WTC11 (cell line): ENCODE results near the gene PTPRF. TPM values are rescaled to one million over a fixed set of nuclear protein-coding genes. Genes with fewer than 3 reads are reported as not detected.

Source experiments
- ATAC-seq: fragments of 200-7000 bp; cut with Tn5 transposase; 2 replicates; pipeline ENCODE4 v1.10.0; 2021; ENCODE audit warnings: mild to moderate bottlenecking, moderate library complexity
- CTCF ChIA-PET: fragments of 300-600 bp; sonication (Branson Sonifier 250); formaldehyde crosslinking; loops from one replicate; lab custom pipeline; 2021; ENCODE audit warnings: antibody characterized with exemption; lab: Charles Lee
- POLR2A ChIA-PET: fragments of 350-600 bp; sonication (Branson Sonifier 250); formaldehyde crosslinking; loops from one replicate; lab custom pipeline; 2021; ENCODE audit warnings: antibody characterized with exemption; lab: Charles Lee
- DNase-seq: peaks from one replicate; pipeline ENCODE4 v3.0.0; 2021; ENCODE audit warnings: low spot score
- H3K27ac Mint-ChIP-seq: 2 replicates; pipeline ENCODE4 v1.8.0; 2021; ENCODE audit warnings: mixed read lengths
- H3K27me3 Mint-ChIP-seq: 2 replicates; pipeline ENCODE4 v1.8.0; 2021; ENCODE audit warnings: low read depth, mild to moderate bottlenecking, moderate library complexity, mixed read lengths
- H3K36me3 Mint-ChIP-seq: 2 replicates; pipeline ENCODE4 v1.8.0; 2021; ENCODE audit warnings: mixed read lengths
- H3K4me1 Mint-ChIP-seq: 2 replicates; pipeline ENCODE4 v1.8.0; 2022; ENCODE audit warnings: mixed read lengths
- H3K4me3 Mint-ChIP-seq: 2 replicates; pipeline ENCODE4 v1.8.0; 2021; ENCODE audit warnings: mild to moderate bottlenecking, moderate library complexity, mixed read lengths
- H3K9me3 Mint-ChIP-seq: 2 replicates; pipeline ENCODE4 v1.8.0; 2021; ENCODE audit warnings: mixed read lengths
- ARID4B ChIP-seq: sonication (generic); formaldehyde crosslinking; IDR thresholded peaks from 2 replicates; pipeline ENCODE4 v1.8.0; 2023; ENCODE audit warnings: missing genetic modification reagents, mild to moderate bottlenecking, borderline replicate concordance
- ATF1 ChIP-seq: sonication (generic); formaldehyde crosslinking; IDR thresholded peaks from 2 replicates; pipeline ENCODE4 v1.8.1; 2023; ENCODE audit warnings: mild to moderate bottlenecking, moderate library complexity, missing genetic modification reagents
- ATF6 ChIP-seq: sonication (generic); formaldehyde crosslinking; IDR thresholded peaks from 2 replicates; pipeline ENCODE4 v1.8.1; 2023; ENCODE audit warnings: mild to moderate bottlenecking, missing genetic modification reagents
- CREM ChIP-seq: sonication (generic); formaldehyde crosslinking; IDR thresholded peaks from 2 replicates; pipeline ENCODE4 v1.8.1; 2022; ENCODE audit warnings: mild to moderate bottlenecking, missing genetic modification reagents, moderate library complexity
- E2F5 ChIP-seq: sonication (generic); formaldehyde crosslinking; IDR thresholded peaks from 2 replicates; pipeline ENCODE4 v1.8.1; 2022; ENCODE audit warnings: mild to moderate bottlenecking, moderate library complexity, missing genetic modification reagents
- EMX1 ChIP-seq: fragments of 250-450 bp; sonication (Bioruptor Pico); IDR thresholded peaks from 2 replicates; pipeline ENCODE4 v1.8.0; 2021; ENCODE audit warnings: mild to moderate bottlenecking
- ESRRA ChIP-seq: sonication (generic); formaldehyde crosslinking; IDR thresholded peaks from 2 replicates; pipeline ENCODE4 v1.8.1; 2022; ENCODE audit warnings: mild to moderate bottlenecking, missing genetic modification reagents, borderline replicate concordance
- ETV6 ChIP-seq: sonication (generic); formaldehyde crosslinking; IDR thresholded peaks from 2 replicates; pipeline ENCODE4 v1.8.1; 2022; ENCODE audit warnings: mild to moderate bottlenecking, missing genetic modification reagents
- FOXJ3 ChIP-seq: sonication (generic); formaldehyde crosslinking; IDR thresholded peaks from 2 replicates; pipeline ENCODE4 v1.9.0; 2021; ENCODE audit warnings: missing genetic modification reagents, mild to moderate bottlenecking, borderline replicate concordance
- FOXK1 ChIP-seq: sonication (generic); formaldehyde crosslinking; IDR thresholded peaks from 2 replicates; pipeline ENCODE4 v1.8.0; 2022; ENCODE audit warnings: mild to moderate bottlenecking, moderate library complexity, missing genetic modification reagents
- FOXP4 ChIP-seq: sonication (generic); formaldehyde crosslinking; IDR thresholded peaks from 2 replicates; pipeline ENCODE4 v1.8.0; 2022; ENCODE audit warnings: mild to moderate bottlenecking, missing genetic modification reagents
- GTF2I ChIP-seq: fragments of 250-450 bp; sonication (Bioruptor Pico); conservative IDR thresholded peaks from 2 replicates; pipeline ENCODE4 v1.4.0; 2021; ENCODE audit warnings: mild to moderate bottlenecking
- HMGXB4 ChIP-seq: sonication (generic); formaldehyde crosslinking; IDR thresholded peaks from 2 replicates; pipeline ENCODE4 v1.8.1; 2023; ENCODE audit warnings: mild to moderate bottlenecking, moderate library complexity, missing genetic modification reagents
- KAT7 ChIP-seq: sonication (generic); formaldehyde crosslinking; IDR thresholded peaks from 2 replicates; pipeline ENCODE4 v1.8.1; 2023; ENCODE audit warnings: missing genetic modification reagents, mild to moderate bottlenecking, borderline replicate concordance
- MYBL2 ChIP-seq: sonication (generic); formaldehyde crosslinking; IDR thresholded peaks from 2 replicates; pipeline ENCODE4 v1.8.1; 2023; ENCODE audit warnings: mild to moderate bottlenecking, moderate library complexity, missing genetic modification reagents
- NFATC4 ChIP-seq: fragments of 250-450 bp; sonication (Bioruptor Pico); IDR thresholded peaks from 2 replicates; pipeline ENCODE4 v1.9.0; 2021; ENCODE audit warnings: mild to moderate bottlenecking
- NR2C2 ChIP-seq: sonication (generic); formaldehyde crosslinking; IDR thresholded peaks from 2 replicates; pipeline ENCODE4 v1.8.0; 2022; ENCODE audit warnings: mild to moderate bottlenecking, missing genetic modification reagents
- RORB ChIP-seq: fragments of 250-450 bp; sonication (Bioruptor Pico); IDR thresholded peaks from 2 replicates; pipeline ENCODE4 v1.9.0; 2021; ENCODE audit warnings: mild to moderate bottlenecking
- SOX15 ChIP-seq: fragments of 250-450 bp; sonication (Bioruptor Pico); IDR thresholded peaks from 2 replicates; pipeline ENCODE4 v1.9.0; 2021; ENCODE audit warnings: mild to moderate bottlenecking
- ZNF281 ChIP-seq: sonication (generic); formaldehyde crosslinking; IDR thresholded peaks from 2 replicates; pipeline ENCODE4 v1.8.0; 2023; ENCODE audit warnings: mild to moderate bottlenecking, missing genetic modification reagents
- ZNF317 ChIP-seq: sonication (generic); formaldehyde crosslinking; IDR thresholded peaks from 2 replicates; pipeline ENCODE4 v1.8.1; 2023; ENCODE audit warnings: low read depth, mild to moderate bottlenecking, moderate library complexity, missing genetic modification reagents, borderline replicate concordance
- ZNF416 ChIP-seq: fragments of 250-450 bp; sonication (Bioruptor Pico); IDR thresholded peaks from 2 replicates; pipeline ENCODE4 v1.9.0; 2021; ENCODE audit warnings: mild to moderate bottlenecking, inconsistent platforms
- ZNF423 ChIP-seq: fragments of 250-450 bp; sonication (Bioruptor Pico); IDR thresholded peaks from 2 replicates; pipeline ENCODE4 v2.1.2; 2022; ENCODE audit warnings: mild to moderate bottlenecking, moderate library complexity
- total RNA-seq: library from RNA; stranded (reverse); gene quantifications from 3 replicates; pipeline ENCODE4 v1.2.3, GENCODE V29; 2021

The PTPRF gene
- total RNA-seq, 1 experiment from 2014 or later, result 248 TPM

- Mint-ChIP-seq H3K27me3 (no peaks in the 10 kb centered on the region; the same call in 1 of the 2 replicates), H3K27ac (peak overlapping the region; percentile 50), H3K4me3 (no peak overlapping the region), H3K9me3 (no peaks in the 10 kb centered on the region), H3K36me3 (peaks cover 81% of the 10 kb centered on the region), H3K4me1 (peaks cover 18% of the 10 kb centered on the region)
- ChIA-PET POLR2A (interaction anchor here (1.4 kb wide), 1 partner anchor 14 kb away, joined by 3 read pairs; the partner anchor contains the start of gene KDM4A), CTCF (interaction anchor here (1.8 kb wide), 1 partner anchor 11 kb away, joined by 7 read pairs; no protein-coding TSS in a partner anchor)
- TF ChIP-seq CREM (CRISPR knock-in tag) (no peak), RORB (CRISPR knock-in tag) (no peak), MYBL2 (CRISPR knock-in tag) (no peak), GTF2I (CRISPR knock-in tag) (no peak), ARID4B (CRISPR knock-in tag) (no peak), KAT7 (CRISPR knock-in tag) (no peak), ETV6 (CRISPR knock-in tag) (no peak), EMX1 (CRISPR knock-in tag) (no peak), HMGXB4 (CRISPR knock-in tag) (no peak), ZNF317 (CRISPR knock-in tag) (no peak), FOXJ3 (CRISPR knock-in tag) (no peak), ATF1 (CRISPR knock-in tag) (no peak), ZNF423 (CRISPR knock-in tag) (no peak)
- ATAC-seq (no peak), DNase-seq (no peak)
These were observed 133.7 kb downstream of the PTPRF start for GRCh38 chr1:43664369-43664768.

- DNase-seq (no peak), ATAC-seq (no peak)
- Mint-ChIP-seq H3K4me1 (peaks cover 1% of the 10 kb centered on the region), H3K36me3 (peaks cover 94% of the 10 kb centered on the region), H3K9me3 (no peaks in the 10 kb centered on the region), H3K27ac (no peak overlapping the region), H3K27me3 (no peaks in the 10 kb centered on the region), H3K4me3 (no peak overlapping the region)
- ChIA-PET POLR2A (interaction anchor here (0.8 to 1.7 kb wide), 2 partner anchors 16 to 40 kb away, joined by 5 read pairs; partner anchors contain the start of genes KDM4A and ST3GAL3), CTCF (interaction anchor here (0.9 to 1.8 kb wide), 2 partner anchors 13 to 17 kb away, joined by 3 to 9 read pairs; partner anchors contain the start of gene KDM4A)
- TF ChIP-seq FOXK1 (no peak), E2F5 (CRISPR knock-in tag) (no peak), NR2C2 (CRISPR knock-in tag) (no peak), ZNF416 (CRISPR knock-in tag) (no peak), ZNF281 (CRISPR knock-in tag) (no peak), SOX15 (CRISPR knock-in tag) (no peak), ESRRA (CRISPR knock-in tag) (no peak), ATF6 (CRISPR knock-in tag) (no peak), FOXP4 (no peak), ETV6 (CRISPR knock-in tag) (no peak), NFATC4 (CRISPR knock-in tag) (no peak)
These were observed 135.9 kb downstream of the PTPRF start for GRCh38 chr1:43666608-43667007.
